ENCODE measurements around the gene TRAPPC2L. TPM values are rescaled to one million over a fixed set of nuclear protein-coding genes. Genes with fewer than 3 reads are reported as not detected.

TRAPPC2L gene
- total and polyA plus RNA-seq, 2 of the 13 experiments (the other 11 are each of a cell fraction or from before 2014, with no cell fraction given): 96.3 to 107 TPM

- no peak overlapping the region for H3K4me3 ChIP-seq (replicated peaks in 1 of 3; ENCODE audit: insufficient read depth in 1 of 3, low read depth in 2 of 3, low read length in 3 of 3)
- peaks cover 10% of the 10 kb centered on the region; the same call in 1 of the 2 replicates for H4K20me1 ChIP-seq (ENCODE audit: insufficient read depth, low read length)
- H3K27me3 ChIP-seq (ENCODE audit: control insufficient read depth in 1 of 2, insufficient read depth in 2 of 2, low read length in 2 of 2): peaks cover 0 to 5% of the 10 kb centered on the region in 2 experiments; a peak in 1 of 5 replicates
- no peak overlapping the region for H3K4me2 ChIP-seq (ENCODE audit: low read depth, low read length)
- ChIA-PET POLR2A (no interaction called here), CTCF (ENCODE audit: low intra/inter-chr PET ratio, low total read pairs) (interaction anchor here (1.2 to 2.1 kb wide), 2 partner anchors 42 to 352 kb away, joined by 4 to 11 read pairs; partner anchors contain the start of genes GALNS and TRAPPC2L)
- H3K4me1 ChIP-seq (ENCODE audit: insufficient read depth, low read length): peaks cover 38% of the 10 kb centered on the region
- no peak for FAIRE-seq
- no peak for ATAC-seq
- in situ Hi-C loops (cut with HindIII; ENCODE audit: extremely low pct_ligation_motif_present, low pct_unique_long_range_greater_than_20kb) (loop anchor here (5.0 kb wide), 1 partner anchor 352 kb away; no protein-coding TSS in a partner anchor), intact Hi-C loops (cut with micrococcal nuclease; ENCODE audit: unreplicated experiment) (loop anchor here (5.0 kb wide), 2 partner anchors 42 to 352 kb away; partner anchors contain the start of genes GALNS and TRAPPC2L)
- H3K27ac ChIP-seq (ENCODE audit: extremely low read length, insufficient read depth, low read length): no peak overlapping the region
- no peak for TF ChIP-seq SNAPC2 (CRISPR knock-in tag; IDR thresholded peaks at IDR 0.05)
- 0 out of 2 replicates have a peak, but pooled peaks have one; percentile 24 for TF ChIP-seq MTA1 (CRISPR knock-in tag; IDR thresholded peaks at IDR 0.05; ENCODE audit: borderline replicate concordance)
- peak; percentile 43; the same call in 1 of the 2 replicates for TF ChIP-seq HES4 (CRISPR knock-in tag; IDR thresholded peaks at IDR 0.05; ENCODE audit: borderline replicate concordance)
- H3K9me3 ChIP-seq (ENCODE audit: low read length): no peaks in the 10 kb centered on the region
- H3K9ac ChIP-seq (ENCODE audit: insufficient read depth, low read depth, low read length): no peak overlapping the region
- H3K36me3 ChIP-seq (replicated peaks in 1 of 2; ENCODE audit: control insufficient read depth in 1 of 2, insufficient read depth in 2 of 2, low read length in 2 of 2): peaks cover 0 to under 1% of the 10 kb centered on the region in 2 experiments; a peak in 1 of 5 replicates
- H3K79me2 ChIP-seq (ENCODE audit: insufficient read depth, low read length): peaks cover 12% of the 10 kb centered on the region
- no TSS peak for BruUV-seq (replicated peaks)
- no peak for DNase-seq (ENCODE audit: low spot score)
- H2AFZ ChIP-seq (ENCODE audit: low read length): no peak overlapping the region
- WGBS (ENCODE audit: low lambda C conversion rate): 59% methylated on average over 5 of the region's 10 CpGs
Observed at GRCh38 chr16:88815227-88815626, 41.7 kb upstream of the TRAPPC2L start.

GRCh38 chr16:88815901-88816589 lies 40.9 kb upstream of the TRAPPC2L start:
- intact Hi-C loops (cut with micrococcal nuclease; ENCODE audit: unreplicated experiment): loop anchor here (5.0 kb wide), 2 partner anchors 41 to 351 kb away; partner anchors contain the start of genes GALNS and TRAPPC2L
- in situ Hi-C loops (cut with HindIII; ENCODE audit: extremely low pct_ligation_motif_present, low pct_unique_long_range_greater_than_20kb): loop anchor here (5.0 kb wide), 1 partner anchor 351 kb away; no protein-coding TSS in a partner anchor
- peak; percentile 35 for DNase-seq (ENCODE audit: low spot score)
- TF ChIP-seq ZFAT (CRISPR knock-in tag; conservative IDR thresholded peaks at IDR 0.05) (no peak), ZKSCAN5 (CRISPR knock-in tag; IDR thresholded peaks at IDR 0.05) (no peak), STAT6 (CRISPR knock-in tag; IDR thresholded peaks at IDR 0.05; ENCODE audit: borderline replicate concordance) (no peak), FOXA1 (IDR thresholded peaks at IDR 0.05) (no peak), FOXA1 (CRISPR knock-in tag; IDR thresholded peaks at IDR 0.05) (no peak), SIX1 (CRISPR knock-in tag; IDR thresholded peaks at IDR 0.05; ENCODE audit: borderline replicate concordance) (no peak), ZNF724P (CRISPR knock-in tag; IDR thresholded peaks at IDR 0.05; ENCODE audit: borderline replicate concordance) (no peak), KLF6 (CRISPR knock-in tag; IDR thresholded peaks at IDR 0.05) (no peak), NFE2L1 (CRISPR knock-in tag; IDR thresholded peaks at IDR 0.05; ENCODE audit: borderline replicate concordance) (no peak), RFXAP (CRISPR knock-in tag; IDR thresholded peaks at IDR 0.05; ENCODE audit: borderline replicate concordance) (no peak)

More at GRCh38 chr16:88815901-88816589, 40.9 kb upstream of the TRAPPC2L start:
- Histone ChIP-seq H3K79me2 (ENCODE audit: insufficient read depth, low read length) (peaks cover 4% of the 10 kb centered on the region), H3K4me3 (replicated peaks in 1 of 3; ENCODE audit: insufficient read depth in 1 of 3, low read depth in 2 of 3, low read length in 3 of 3) (no peak overlapping the region), H3K27ac (ENCODE audit: extremely low read length, insufficient read depth, low read length) (no peak overlapping the region), H3K27me3 (ENCODE audit: control insufficient read depth in 1 of 2, insufficient read depth in 2 of 2, low read length in 2 of 2) (peaks cover 0 to 5% of the 10 kb centered on the region in 2 experiments; a peak in 1 of 5 replicates), H3K4me1 (ENCODE audit: insufficient read depth, low read length) (peaks cover 33% of the 10 kb centered on the region), H3K36me3 (replicated peaks in 1 of 2; ENCODE audit: control insufficient read depth in 1 of 2, insufficient read depth in 2 of 2, low read length in 2 of 2) (no peaks in the 10 kb centered on the region), H3K4me2 (ENCODE audit: low read depth, low read length) (no peak overlapping the region), H3K9ac (ENCODE audit: insufficient read depth, low read depth, low read length) (no peak overlapping the region), H2AFZ (ENCODE audit: low read length) (no peak overlapping the region), H3K9me3 (ENCODE audit: low read length) (no peaks in the 10 kb centered on the region), H4K20me1 (ENCODE audit: insufficient read depth, low read length) (peaks cover 1% of the 10 kb centered on the region; the same call in 1 of the 2 replicates)
- WGBS (ENCODE audit: low lambda C conversion rate): 33% methylated on average over 3 of the region's 19 CpGs
- BruUV-seq (replicated peaks): no TSS peak
- FAIRE-seq (no peak), ATAC-seq (peak; percentile 41)
- CTCF ChIA-PET (ENCODE audit: low intra/inter-chr PET ratio, low total read pairs): interaction anchor here (1.2 to 2.1 kb wide), 2 partner anchors 41 to 351 kb away, joined by 4 to 11 read pairs; partner anchors contain the start of genes GALNS and TRAPPC2L
- POLR2A ChIA-PET: interaction anchor here (0.7 kb wide), 1 partner anchor 15 kb away, joined by 3 read pairs; no protein-coding TSS in a partner anchor

Data from HepG2 (cell line).